Small intestine (tissue), 7 donors: ENCODE data around the gene B3GNT3. TPM values are rescaled to one million over a fixed set of nuclear protein-coding genes. Genes with fewer than 3 reads are reported as not detected.

Source experiments
- DNase-seq, 2 donors: peaks; one replicate each; pipeline versions ENCODE4 v3.0.0 to v3.0.0-alpha.2; 2013
- FAIRE-seq: peaks from 2 replicates; lab custom pipeline; 2012; peaks lifted over from hg19 to GRCh38; lab: Jason Lieb, UNC
- H3K27ac ChIP-seq, 3 donors: one replicate each; pipeline ENCODE4 v1.5.1; 2013; ENCODE audit warnings: low read length in 2 of 3, mild to moderate bottlenecking in 2 of 3, control low read depth in 1 of 3, inconsistent platforms in 1 of 3, low read depth in 1 of 3, moderate library complexity in 1 of 3
- H3K27me3 ChIP-seq, 3 donors: one replicate each; pipeline ENCODE4 v1.6.1; 2013; ENCODE audit warnings: low read length in 3 of 3, inconsistent platforms in 1 of 3; ENCODE audit not compliant: control insufficient read depth in 3 of 3, insufficient read depth in 3 of 3
- H3K36me3 ChIP-seq, 3 donors: one replicate each; pipeline ENCODE4 v1.6.1; 2013; ENCODE audit warnings: low read length in 3 of 3, inconsistent platforms in 1 of 3, low read depth in 1 of 3, mild to moderate bottlenecking in 1 of 3, moderate library complexity in 1 of 3; ENCODE audit not compliant: control insufficient read depth in 3 of 3, insufficient read depth in 2 of 3
- H3K4me1 ChIP-seq, 3 donors: one replicate each; pipeline ENCODE4 v1.6.1; 2013; ENCODE audit warnings: low read length in 2 of 3, inconsistent platforms in 1 of 3, low read depth in 1 of 3, mild to moderate bottlenecking in 1 of 3, moderate library complexity in 1 of 3; ENCODE audit not compliant: control insufficient read depth in 3 of 3, insufficient read depth in 2 of 3
- H3K4me3 ChIP-seq, 3 donors: one replicate each; pipeline ENCODE4 v1.5.1; 2013; ENCODE audit warnings: low read length in 3 of 3, control low read depth in 1 of 3, inconsistent platforms in 1 of 3, low read depth in 1 of 3, mild to moderate bottlenecking in 1 of 3, moderate library complexity in 1 of 3
- H3K9me3 ChIP-seq, 2 donors: one replicate each; pipeline ENCODE4 v1.6.1; 2013; ENCODE audit warnings: low read depth in 1 of 2, low read length in 1 of 2; ENCODE audit not compliant: control insufficient read depth in 2 of 2, insufficient read depth in 1 of 2
- WGBS, 3 donors: extraction: QIAGEN DNeasy Blood & Tissue Kit; methylation state at CpG; one replicate each; pipeline ENCODE4 v1.1.7; 2013; 5-methylcytosine and 5-hydroxymethylcytosine counted together
- polyA plus RNA-seq, 4 donors: library from polyadenylated mRNA; stranded (reverse) in 3 of 4; unstranded in 1 of 4; fragments of 200-250 nt in 3 of 4; fragments of 120-200 nt in 1 of 4; gene quantifications; one replicate each; pipeline versions ENCODE4 v1.2.1 to v1.2.3, GENCODE V29; 2013
- donor health status: healthy with polysubstance abuse.
- donor health status: control.
- donor health status: control.
- donor health status: Bipolar disorder and iron deficiency.
- donor health status: healthy.

Gene B3GNT3
- polyA plus RNA-seq, 4 donors, result 32.0 to 86.5 (median 41.2) TPM

- FAIRE-seq (no peak), DNase-seq (peak; percentile 33 to 55)
- 53 to 71% (median 62%) methylated on average over 17 of the region's 17 CpGs for WGBS, 3 donors
- H3K27me3 ChIP-seq, result no peaks in the 10 kb centered on the region
- H3K9me3 ChIP-seq, result no peaks in the 10 kb centered on the region
- no peak overlapping the region for H3K4me3 ChIP-seq
- peaks cover 0 to 2% (median 0%) of the 10 kb centered on the region in 3 donors for H3K36me3 ChIP-seq
- H3K4me1 ChIP-seq, result peaks cover 0 to 7% (median 2%) of the 10 kb centered on the region in 3 donors
- H3K27ac ChIP-seq, result no peak overlapping the region
Observed at GRCh38 chr19:17762505-17763229, 32.3 kb upstream of the B3GNT3 start.

- DNase-seq (no peak), FAIRE-seq (no peak)
- Histone ChIP-seq H3K4me3 (no peak overlapping the region), H3K36me3 (peaks cover 0 to 2% (median 0%) of the 10 kb centered on the region in 3 donors), H3K27me3 (no peaks in the 10 kb centered on the region), H3K27ac (no peak overlapping the region), H3K9me3 (no peaks in the 10 kb centered on the region), H3K4me1 (peaks cover 0 to 7% (median 2%) of the 10 kb centered on the region in 3 donors)
- WGBS, 3 donors, result 81 to 91% (median 85%) methylated on average over 7 of the region's 7 CpGs
Observed at GRCh38 chr19:17764348-17764747, 30.6 kb upstream of the B3GNT3 start.

GRCh38 chr19:17765069-17765618, 29.8 kb upstream of the B3GNT3 start:
- FAIRE-seq, result no peak
- H3K36me3 ChIP-seq, result peaks cover 0 to 2% (median 0%) of the 10 kb centered on the region in 3 donors
- no peaks in the 10 kb centered on the region for H3K9me3 ChIP-seq
- peak overlapping the region in 1 of 3 donors; percentile 82 for H3K27ac ChIP-seq
- peak; percentile 79 to 93 for DNase-seq
- H3K4me1 ChIP-seq, result peaks cover 0 to 7% (median 2%) of the 10 kb centered on the region in 3 donors
- no peaks in the 10 kb centered on the region for H3K27me3 ChIP-seq
- 13 to 48% (median 42%) methylated on average over 12 of the region's 12 CpGs for WGBS, 3 donors
- H3K4me3 ChIP-seq, result no peak overlapping the region

- no peak for FAIRE-seq
- 12 to 22% (median 20%) methylated on average over 29 of the region's 29 CpGs for WGBS, 3 donors
- H3K9me3 ChIP-seq, result no peaks in the 10 kb centered on the region
Observed at GRCh38 chr19:17766543-17767131, 28.3 kb upstream of the B3GNT3 start.

GRCh38 chr19:17767559-17767958, 27.4 kb upstream of the B3GNT3 start:
- Histone ChIP-seq H3K27me3 (no peaks in the 10 kb centered on the region), H3K9me3 (no peaks in the 10 kb centered on the region), H3K4me1 (peaks cover 0 to 7% (median 2%) of the 10 kb centered on the region in 3 donors), H3K27ac (no peak overlapping the region), H3K36me3 (peaks cover 0 to 4% (median 0%) of the 10 kb centered on the region in 3 donors), H3K4me3 (no peak overlapping the region)
- DNase-seq, result no peak
- no peak for FAIRE-seq
- WGBS, 3 donors, result 18 to 61% (median 52%) methylated on average over 1 of the region's 1 CpG

More at GRCh38 chr19:17766543-17767131, 28.3 kb upstream of the B3GNT3 start:
- peak overlapping the region in 2 of 3 donors; percentile 34 to 81 for H3K27ac ChIP-seq
- H3K27me3 ChIP-seq, result no peaks in the 10 kb centered on the region
- peak; percentile 94 to 99 for DNase-seq
- peaks cover 0 to 7% (median 2%) of the 10 kb centered on the region in 3 donors for H3K4me1 ChIP-seq
- peaks cover 0 to 4% (median 0%) of the 10 kb centered on the region in 3 donors for H3K36me3 ChIP-seq
- H3K4me3 ChIP-seq, result peak overlapping the region in 1 of 3 donors; percentile 5

- H3K4me3 ChIP-seq, result no peak overlapping the region
- DNase-seq (no peak), FAIRE-seq (no peak)
- WGBS, 3 donors, result 67 to 81% (median 75%) methylated on average over 12 to 13 of the region's 13 CpGs
- peaks cover 0 to 4% (median 0%) of the 10 kb centered on the region in 3 donors for H3K4me1 ChIP-seq
- no peak overlapping the region for H3K27ac ChIP-seq
- no peaks in the 10 kb centered on the region for H3K27me3 ChIP-seq
- H3K36me3 ChIP-seq, result peaks cover 0 to 2% (median 0%) of the 10 kb centered on the region in 3 donors
- no peaks in the 10 kb centered on the region for H3K9me3 ChIP-seq
Observed at GRCh38 chr19:17770613-17771012, 24.3 kb upstream of the B3GNT3 start.

- WGBS, 3 donors, result 89 to 96% (median 94%) methylated on average over 4 of the region's 4 CpGs
- Histone ChIP-seq H3K9me3 (no peaks in the 10 kb centered on the region), H3K27ac (no peak overlapping the region), H3K27me3 (no peaks in the 10 kb centered on the region), H3K4me3 (no peak overlapping the region), H3K4me1 (no peaks in the 10 kb centered on the region), H3K36me3 (peaks cover 0 to 2% (median 0%) of the 10 kb centered on the region in 3 donors)
- FAIRE-seq (no peak), DNase-seq (no peak)
Observed at GRCh38 chr19:17772172-17772571, 22.8 kb upstream of the B3GNT3 start.

GRCh38 chr19:17775245-17775927, 19.6 kb upstream of the B3GNT3 start:
- no peaks in the 10 kb centered on the region for H3K9me3 ChIP-seq
- no peak overlapping the region for H3K4me3 ChIP-seq
- no peaks in the 10 kb centered on the region for H3K27me3 ChIP-seq
- H3K36me3 ChIP-seq, result peaks cover 0 to under 1% (median 0%) of the 10 kb centered on the region in 3 donors
- FAIRE-seq (no peak), DNase-seq (no peak)
- peaks cover 0 to 11% (median 0%) of the 10 kb centered on the region in 3 donors for H3K4me1 ChIP-seq
- 63 to 67% (median 66%) methylated on average over 15 to 16 of the region's 16 CpGs for WGBS, 3 donors
- no peak overlapping the region for H3K27ac ChIP-seq
